GM18520 (cell line): Measurements from ENCODE around the gene GRIFIN.
"Not testable (repeated sequence)": the region's sequence is repeated elsewhere in the genome, so short reads cannot be mapped to it uniquely, and the experiment has no call there.

Experiments
- ATAC-seq: cut with Tn5 transposase; IDR thresholded peaks from one replicate; pipeline ENCODE4 v1.9.1; 2021; ENCODE audit not compliant: unreplicated experiment

The GRIFIN gene

GRCh38 chr7:2480070-2480408 lies 3.8 kb upstream of the GRIFIN start:
- ATAC-seq: no peak

GRCh38 chr7:2479276-2480069 lies 3.3 kb upstream of the GRIFIN start:
- no peak for ATAC-seq

- no peak for ATAC-seq
These were observed 2.6 kb upstream of the GRIFIN start for GRCh38 chr7:2478800-2479199.

- ATAC-seq: no peak
These were observed 2.2 kb upstream of the GRIFIN start for GRCh38 chr7:2478399-2478785.

GRCh38 chr7:2477447-2478398 lies 1.5 kb upstream of the GRIFIN start:
- ATAC-seq: no peak

GRCh38 chr7:2476776-2477446 lies 713 bp upstream of the GRIFIN start:
- no peak for ATAC-seq

- no peak for ATAC-seq
These were observed 551 bp downstream of the GRIFIN start for GRCh38 chr7:2475678-2476015.

GRCh38 chr7:2474813-2475677 lies 1.2 kb downstream of the GRIFIN start:
- no peak for ATAC-seq

- ATAC-seq: no peak
These were observed 2.0 kb downstream of the GRIFIN start for GRCh38 chr7:2474224-2474623.

- no peak for ATAC-seq
These were observed 2.6 kb downstream of the GRIFIN start for GRCh38 chr7:2473496-2474180.

GRCh38 chr7:2472739-2473138 lies 3.5 kb downstream of the GRIFIN start:
- ATAC-seq: no peak

- no peak for ATAC-seq
These were observed 4.8 kb downstream of the GRIFIN start for GRCh38 chr7:2471396-2471795.

- ATAC-seq: no peak
These were observed 5.2 kb downstream of the GRIFIN start for GRCh38 chr7:2471022-2471329.

- no peak for ATAC-seq
These were observed 5.8 kb downstream of the GRIFIN start for GRCh38 chr7:2470204-2471021.

GRCh38 chr7:2469460-2470203 lies 6.6 kb downstream of the GRIFIN start:
- ATAC-seq: not testable (repeated sequence)

- no peak for ATAC-seq
These were observed 8.0 kb downstream of the GRIFIN start for GRCh38 chr7:2468227-2468626.

GRCh38 chr7:2466675-2467074 lies 9.5 kb downstream of the GRIFIN start:
- ATAC-seq: no peak

GRCh38 chr7:2465928-2466327 lies 10.3 kb downstream of the GRIFIN start:
- ATAC-seq: no peak

GRCh38 chr7:2462731-2463130 lies 13.5 kb downstream of the GRIFIN start:
- no peak for ATAC-seq
